ENCODE measurements around the gene MSL1. TPM values are rescaled to one million over a fixed set of nuclear protein-coding genes. Genes with fewer than 3 reads are reported as not detected.
"Not testable (repeated sequence)": the region's sequence is repeated elsewhere in the genome, so short reads cannot be mapped to it uniquely, and the experiment has no call there.

MSL1 gene
- total RNA-seq, 5 donors from 2014 or later (not counting 1 experiment from before 2014, with no cell fraction given): 106 to 136 (median 115) TPM

DNA sequence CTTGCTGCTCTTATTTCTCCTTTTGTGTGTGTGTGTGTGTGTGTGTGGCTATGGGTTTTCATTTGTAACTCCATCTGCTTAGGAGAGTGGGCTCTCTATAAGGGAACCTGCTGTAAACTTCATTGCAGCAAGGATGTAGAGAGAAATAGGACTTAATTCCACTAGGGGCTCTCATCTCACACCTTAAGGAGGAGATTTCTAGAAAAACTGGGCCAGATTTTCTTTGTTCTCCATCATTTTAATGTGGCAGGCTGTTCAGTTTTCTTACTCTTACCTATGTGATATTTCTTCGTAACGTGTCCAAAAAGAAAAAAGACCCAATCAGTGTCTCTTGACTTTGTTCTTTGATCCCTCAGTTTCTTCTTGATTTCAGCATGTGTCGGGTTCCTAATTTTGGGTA is 14.0 kb downstream of the MSL1 start:
- H3K27me3 Mint-ChIP-seq: no peaks in the 10 kb centered on the region
- H3K27ac ChIP-seq (ENCODE audit: low read length): no peak overlapping the region
- H3K9me3 ChIP-seq: no peaks in the 10 kb centered on the region
- CTCF ChIA-PET: interaction anchor here in 1 of 2 donors (1.0 kb wide), 1 partner anchor 23 kb away, joined by 4 read pairs; no protein-coding TSS in a partner anchor
- ATAC-seq (replicated peaks in 1 of 4): no peak
- peaks cover 15 to 30% (median 29%) of the 10 kb centered on the region in 3 donors for H3K4me1 Mint-ChIP-seq
- no peaks in the 10 kb centered on the region for H3K9me3 Mint-ChIP-seq
- H3K27ac Mint-ChIP-seq: peak overlapping the region; percentile 33 to 85
- no peak overlapping the region for H3K4me3 Mint-ChIP-seq
- WGBS (ENCODE audit: insufficient coverage): no CpG with 5 or more reads among the region's 3 CpGs
- POLR2A ChIA-PET: interaction anchor here in 1 of 2 donors (1.6 to 1.7 kb wide), 2 partner anchors 10 to 12 kb away, joined by 4 to 9 read pairs; no protein-coding TSS in a partner anchor
- H3K4me1 ChIP-seq (ENCODE audit: control insufficient read depth in 1 of 2, extremely low read depth in 1 of 2, insufficient read depth in 2 of 2, low read length in 2 of 2): peaks cover 4 to 20% of the 10 kb centered on the region in 2 experiments
- H3K27me3 ChIP-seq (replicated peaks in 1 of 2; ENCODE audit: control insufficient read depth in 2 of 2, extremely low read depth in 1 of 2, insufficient read depth in 2 of 2, low read length in 1 of 2): no peaks in the 10 kb centered on the region
- no peak for DNase-seq
- peaks cover 61% of the 10 kb centered on the region for H3K36me3 Mint-ChIP-seq
- peaks cover 24 to 62% of the 10 kb centered on the region in 2 donors for H3K36me3 ChIP-seq (ENCODE audit: control insufficient read depth in 2 of 2, extremely low read depth in 1 of 2, insufficient read depth in 1 of 2, low read length in 1 of 2)
- no peak overlapping the region for H3K4me3 ChIP-seq (ENCODE audit: control insufficient read depth in 1 of 2, extremely low read depth in 1 of 2, low read length in 1 of 2)

DNA sequence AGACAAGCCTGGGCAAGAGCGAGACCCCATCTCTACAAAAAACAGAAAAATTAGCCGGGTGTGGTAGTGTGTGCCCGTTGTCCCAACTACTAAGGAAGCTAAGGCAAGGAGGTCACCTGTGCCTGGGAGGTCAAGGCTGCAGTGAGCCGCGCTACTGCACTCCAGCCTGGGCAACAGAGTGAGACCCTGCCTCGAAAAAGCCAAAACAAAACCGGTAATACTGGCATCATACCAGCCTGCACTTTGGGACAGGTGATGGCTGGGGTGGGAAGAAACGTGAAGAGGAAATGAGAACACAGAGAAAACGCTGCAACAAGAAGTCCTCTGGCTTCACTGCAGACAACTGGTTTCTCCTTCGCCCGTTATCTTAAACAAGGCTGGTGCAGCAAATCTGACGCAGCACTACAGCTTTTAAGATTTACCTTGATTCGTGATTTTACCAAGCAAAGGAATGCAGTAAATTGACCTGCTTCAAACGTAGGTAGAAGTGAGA is 17.8 kb downstream of the MSL1 start:
- Mint-ChIP-seq H3K27me3 (no peaks in the 10 kb centered on the region), H3K4me3 (peak overlapping the region; percentile 89 to 92 (median 89)), H3K9me3 (no peaks in the 10 kb centered on the region), H3K4me1 (peaks cover 30 to 44% (median 41%) of the 10 kb centered on the region in 3 donors), H3K36me3 (peaks cover 37% of the 10 kb centered on the region), H3K27ac (peak overlapping the region; percentile 96 to 98)
- no peaks in the 10 kb centered on the region for H3K9me3 ChIP-seq
- peaks cover 9 to 49% of the 10 kb centered on the region in 2 donors for H3K36me3 ChIP-seq (ENCODE audit: control insufficient read depth in 2 of 2, extremely low read depth in 1 of 2, insufficient read depth in 1 of 2, low read length in 1 of 2)
- peak overlapping the region; percentile 94 for H3K27ac ChIP-seq (ENCODE audit: low read length)
- WGBS (ENCODE audit: insufficient coverage): 0% methylated on average over 7 of the region's 14 CpGs
- peak in 1 of 35 experiments; percentile 15 for DNase-seq
- CTCF ChIA-PET: interaction anchor here (0.5 to 4.3 kb wide), 8 partner anchors 10 to 1980 kb away, joined by 3 to 36 read pairs (median 4); partner anchors contain the start of genes MSL1 (in 1 of the 2) and WIPF2 (in 1 of the 2)
- peak in 3 of 4 experiments; percentile 5 to 6 (median 5) for ATAC-seq (replicated peaks in 1 of 4)
- POLR2A ChIA-PET: interaction anchor here (0.6 to 1.5 kb wide), 8 partner anchors 16 to 123 kb away, joined by 3 to 8 read pairs (median 4); no protein-coding TSS in a partner anchor
- no peaks in the 10 kb centered on the region for H3K27me3 ChIP-seq (replicated peaks in 1 of 2; ENCODE audit: control insufficient read depth in 2 of 2, extremely low read depth in 1 of 2, insufficient read depth in 2 of 2, low read length in 1 of 2)
- H3K4me3 ChIP-seq (ENCODE audit: control insufficient read depth in 1 of 2, extremely low read depth in 1 of 2, low read length in 1 of 2): peak overlapping the region; percentile 60 to 78
- H3K4me1 ChIP-seq (ENCODE audit: control insufficient read depth in 1 of 2, extremely low read depth in 1 of 2, insufficient read depth in 2 of 2, low read length in 2 of 2): peaks cover 12 to 35% of the 10 kb centered on the region in 2 experiments

DNA sequence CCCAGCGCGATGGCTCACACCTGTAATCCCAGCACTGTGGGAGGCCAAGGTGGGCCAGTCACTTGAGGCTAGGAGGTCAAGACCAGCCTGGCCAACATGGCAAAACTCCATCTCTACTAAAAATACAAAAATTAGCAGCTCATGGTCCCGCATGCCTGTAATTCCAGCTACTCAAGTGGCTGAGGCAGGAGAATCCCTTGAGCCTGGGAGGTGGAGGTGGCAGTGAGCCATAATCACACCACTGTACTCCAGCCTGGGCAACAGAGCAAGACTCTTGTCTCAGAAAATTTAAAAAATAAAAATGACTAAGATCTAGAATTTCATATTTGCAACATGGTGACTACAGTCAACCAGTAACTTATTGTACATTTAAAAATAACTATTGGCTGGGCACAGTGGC is 21.4 kb downstream of the MSL1 start:
- H3K4me3 Mint-ChIP-seq; H3K27ac ChIP-seq (ENCODE audit: low read length); CTCF ChIA-PET; H3K4me3 ChIP-seq (ENCODE audit: control insufficient read depth in 1 of 2, extremely low read depth in 1 of 2, low read length in 1 of 2); H3K27me3 ChIP-seq (replicated peaks in 1 of 2; ENCODE audit: control insufficient read depth in 2 of 2, extremely low read depth in 1 of 2, insufficient read depth in 2 of 2, low read length in 1 of 2); DNase-seq; H3K27ac Mint-ChIP-seq; H3K9me3 Mint-ChIP-seq; H3K9me3 ChIP-seq; H3K27me3 Mint-ChIP-seq; ATAC-seq (replicated peaks in 1 of 4): not testable (repeated sequence)
- WGBS (ENCODE audit: insufficient coverage): no CpG with 5 or more reads among the region's 3 CpGs
- POLR2A ChIA-PET: interaction anchor here in 1 of 2 donors (0.6 to 0.7 kb wide), 3 partner anchors 13 to 26 kb away, joined by 3 to 4 read pairs (median 3); no protein-coding TSS in a partner anchor
- peaks cover 2 to 44% of the 10 kb centered on the region in 2 donors for H3K36me3 ChIP-seq (ENCODE audit: control insufficient read depth in 2 of 2, extremely low read depth in 1 of 2, insufficient read depth in 1 of 2, low read length in 1 of 2)
- Mint-ChIP-seq H3K36me3 (peaks cover 24% of the 10 kb centered on the region), H3K4me1 (peaks cover 52 to 59% (median 53%) of the 10 kb centered on the region in 3 donors)
- peaks cover 12 to 44% of the 10 kb centered on the region in 2 experiments for H3K4me1 ChIP-seq (ENCODE audit: control insufficient read depth in 1 of 2, extremely low read depth in 1 of 2, insufficient read depth in 2 of 2, low read length in 2 of 2)

DNA sequence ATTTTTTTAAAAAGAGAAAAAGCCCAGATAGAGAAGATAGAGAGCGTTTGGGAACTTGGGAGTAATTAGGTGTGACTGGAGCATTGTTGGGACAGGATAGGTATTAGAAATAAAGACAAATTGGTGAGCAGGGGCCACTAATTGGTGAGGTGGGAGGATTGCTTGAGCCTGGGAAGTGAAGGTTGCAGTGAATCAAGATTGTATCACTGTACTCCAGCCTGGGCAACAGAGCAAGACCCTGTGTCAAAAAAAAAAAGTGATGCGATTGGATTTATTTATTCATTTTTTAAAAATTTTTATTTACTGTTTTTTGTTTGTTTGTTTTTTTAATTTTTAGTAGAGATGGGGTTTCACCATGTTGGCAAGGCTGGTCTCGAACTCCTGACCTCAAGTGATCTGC is 23.7 kb downstream of the MSL1 start:
- ChIA-PET CTCF (no interaction called here), POLR2A (no interaction called here)
- H3K4me1 ChIP-seq (ENCODE audit: control insufficient read depth in 1 of 2, extremely low read depth in 1 of 2, insufficient read depth in 2 of 2, low read length in 2 of 2): peaks cover 8 to 28% of the 10 kb centered on the region in 2 experiments
- H3K4me3 ChIP-seq (ENCODE audit: control insufficient read depth in 1 of 2, extremely low read depth in 1 of 2, low read length in 1 of 2): no peak overlapping the region
- Mint-ChIP-seq H3K27ac (no peak overlapping the region), H3K4me1 (peaks cover 57 to 69% (median 62%) of the 10 kb centered on the region in 3 donors), H3K36me3 (peaks cover 43% of the 10 kb centered on the region), H3K9me3 (no peaks in the 10 kb centered on the region), H3K27me3 (no peaks in the 10 kb centered on the region), H3K4me3 (no peak overlapping the region)
- H3K27ac ChIP-seq (ENCODE audit: low read length): no peak overlapping the region
- DNase-seq: no peak
- H3K9me3 ChIP-seq: no peaks in the 10 kb centered on the region
- ATAC-seq (replicated peaks in 1 of 4): no peak
- WGBS (ENCODE audit: insufficient coverage): 90% methylated on average over 1 of the region's 3 CpGs
- no peaks in the 10 kb centered on the region for H3K27me3 ChIP-seq (replicated peaks in 1 of 2; ENCODE audit: control insufficient read depth in 2 of 2, extremely low read depth in 1 of 2, insufficient read depth in 2 of 2, low read length in 1 of 2)
- H3K36me3 ChIP-seq (ENCODE audit: control insufficient read depth in 2 of 2, extremely low read depth in 1 of 2, insufficient read depth in 1 of 2, low read length in 1 of 2): peaks cover 5 to 66% of the 10 kb centered on the region in 2 donors

DNA sequence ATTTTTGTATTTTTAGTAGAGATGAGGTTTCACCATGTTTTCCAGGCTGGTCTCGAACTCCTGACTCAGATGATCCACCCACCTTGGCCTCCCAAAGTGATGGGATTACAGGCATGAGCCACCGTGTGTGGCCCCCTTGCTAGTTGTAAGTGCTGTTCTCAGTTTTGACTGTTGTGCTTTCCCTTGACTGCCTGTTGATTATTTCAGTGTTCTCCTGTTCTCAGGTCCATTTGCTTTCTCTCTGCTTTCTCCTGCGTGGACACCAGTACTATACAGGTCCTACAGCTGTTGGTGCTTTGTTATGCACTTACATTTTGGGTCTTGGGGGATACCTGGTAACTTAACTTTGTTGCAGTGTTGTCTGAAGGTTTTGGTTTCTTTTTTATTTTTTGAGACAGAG is 26.8 kb downstream of the MSL1 start:
- Mint-ChIP-seq H3K9me3 (no peaks in the 10 kb centered on the region), H3K27me3 (no peaks in the 10 kb centered on the region), H3K36me3 (peaks cover 40% of the 10 kb centered on the region), H3K4me3 (no peak overlapping the region), H3K27ac (peak overlapping the region; percentile 2 to 44), H3K4me1 (peaks cover 53 to 64% (median 58%) of the 10 kb centered on the region in 3 donors)
- ChIA-PET CTCF (interaction anchor here (0.7 kb wide), 2 partner anchors 62 to 302 kb away, joined by 3 read pairs; no protein-coding TSS in a partner anchor), POLR2A (no interaction called here)
- Histone ChIP-seq H3K27ac (ENCODE audit: low read length) (no peak overlapping the region), H3K27me3 (replicated peaks in 1 of 2; ENCODE audit: control insufficient read depth in 2 of 2, extremely low read depth in 1 of 2, insufficient read depth in 2 of 2, low read length in 1 of 2) (no peaks in the 10 kb centered on the region), H3K4me1 (ENCODE audit: control insufficient read depth in 1 of 2, extremely low read depth in 1 of 2, insufficient read depth in 2 of 2, low read length in 2 of 2) (peaks cover 0 to 12% of the 10 kb centered on the region in 2 experiments), H3K4me3 (ENCODE audit: control insufficient read depth in 1 of 2, extremely low read depth in 1 of 2, low read length in 1 of 2) (no peak overlapping the region), H3K9me3 (no peaks in the 10 kb centered on the region), H3K36me3 (ENCODE audit: control insufficient read depth in 2 of 2, extremely low read depth in 1 of 2, insufficient read depth in 1 of 2, low read length in 1 of 2) (peaks cover 3 to 67% of the 10 kb centered on the region in 2 donors)
- 86% methylated on average over 1 of the region's 3 CpGs for WGBS (ENCODE audit: insufficient coverage)
- DNase-seq (no peak), ATAC-seq (replicated peaks in 1 of 4) (no peak)

DNA sequence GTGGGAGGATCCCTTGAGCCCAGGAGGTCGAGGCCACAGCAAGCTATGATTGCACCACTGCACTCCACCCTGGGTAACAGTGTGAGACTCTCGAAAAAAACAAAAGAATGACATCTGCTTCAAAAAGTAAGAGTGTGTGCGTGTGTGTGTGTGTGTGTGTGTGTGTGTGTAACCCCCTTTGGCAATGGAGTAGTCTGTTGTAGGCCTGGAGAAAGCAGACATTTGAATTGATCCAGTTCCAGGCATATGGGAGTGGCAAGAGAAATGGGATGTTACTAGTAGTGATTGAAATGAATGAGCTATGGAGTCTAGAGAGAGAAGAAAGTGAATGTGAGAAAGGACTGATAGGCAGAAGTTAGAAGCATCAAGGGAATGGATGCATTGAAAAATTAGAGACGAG is 28.5 kb downstream of the MSL1 start:
- POLR2A ChIA-PET: interaction anchor here in 1 of 2 donors (0.6 kb wide), 2 partner anchors 27 to 105 kb away, joined by 3 read pairs; no protein-coding TSS in a partner anchor
- Mint-ChIP-seq H3K27me3 (no peaks in the 10 kb centered on the region), H3K27ac (no peak overlapping the region), H3K4me1 (peaks cover 61 to 70% (median 63%) of the 10 kb centered on the region in 3 donors), H3K4me3 (no peak overlapping the region), H3K36me3 (peaks cover 43% of the 10 kb centered on the region), H3K9me3 (no peaks in the 10 kb centered on the region)
- ATAC-seq (replicated peaks in 1 of 4) (no peak), DNase-seq (no peak)
- CTCF ChIA-PET: interaction anchor here (0.7 to 3.0 kb wide), 2 partner anchors 37 to 101 kb away, joined by 3 to 11 read pairs; no protein-coding TSS in a partner anchor
- no peaks in the 10 kb centered on the region for H3K9me3 ChIP-seq
- H3K27me3 ChIP-seq (replicated peaks in 1 of 2; ENCODE audit: control insufficient read depth in 2 of 2, extremely low read depth in 1 of 2, insufficient read depth in 2 of 2, low read length in 1 of 2): no peaks in the 10 kb centered on the region
- WGBS (ENCODE audit: insufficient coverage): 93% methylated on average over 3 of the region's 4 CpGs
- no peak overlapping the region for H3K27ac ChIP-seq (ENCODE audit: low read length)
- peaks cover 0 to 12% of the 10 kb centered on the region in 2 experiments for H3K4me1 ChIP-seq (ENCODE audit: control insufficient read depth in 1 of 2, extremely low read depth in 1 of 2, insufficient read depth in 2 of 2, low read length in 2 of 2)
- no peak overlapping the region for H3K4me3 ChIP-seq (ENCODE audit: control insufficient read depth in 1 of 2, extremely low read depth in 1 of 2, low read length in 1 of 2)
- peaks cover 7 to 76% of the 10 kb centered on the region in 2 donors for H3K36me3 ChIP-seq (ENCODE audit: control insufficient read depth in 2 of 2, extremely low read depth in 1 of 2, insufficient read depth in 1 of 2, low read length in 1 of 2)
